SK-N-SH (cell line): ENCODE measurements around the gene EXOC6B. TPM values are rescaled to one million over a fixed set of nuclear protein-coding genes. Genes with fewer than 3 reads are reported as not detected.

Experiments used
- CTCF ChIA-PET: fragments of 300-600, 350-600 bp; formaldehyde crosslinking; extraction: SDS; loops from one replicate; lab custom pipeline; 2021; lab: Yijun Ruan, JAX
- POLR2A ChIA-PET: fragments of 350-600 bp; sonication (Branson Sonifier 250); formaldehyde crosslinking; extraction: SDS; loops from one replicate; lab custom pipeline; 2020; ENCODE audit warnings: antibody characterized with exemption, inconsistent platforms; lab: Yijun Ruan, JAX
- DNase-seq: peaks from one replicate; pipeline ENCODE4 v3.0.0; 2012
- H2AFZ ChIP-seq: fragments of 200-600 bp; sonication (generic); 2 replicates; pipeline ENCODE4 v1.8.1; 2016; ENCODE audit warnings: antibody characterized with exemption, mild to moderate bottlenecking, low read depth
- H3F3A ChIP-seq: fragments of 200-600 bp; sonication (generic); replicated peaks from 2 replicates; pipeline ENCODE3; 2016; ENCODE audit warnings: antibody characterized with exemption, mild to moderate bottlenecking; ENCODE audit not compliant: insufficient read depth
- H3K27ac ChIP-seq, 2 experiments: fragments of 200-500 bp in 1 of 2; fragments of 200-600 bp in 1 of 2; sonication (Bioruptor generic) in 1 of 2; sonication (generic), shearing (Covaris generic) in 1 of 2; 2 replicates each; pipeline versions ENCODE4 v1.5.1 to v1.6.1; 2014 to 2016; ENCODE audit warnings: low read depth in 2 of 2, inconsistent platforms in 1 of 2, low read length in 1 of 2, mild to moderate bottlenecking in 1 of 2, mixed read lengths in 1 of 2
- H3K27me3 ChIP-seq: fragments of 200-600 bp; sonication (generic), shearing (Covaris generic); 2 replicates; pipeline ENCODE4 v1.6.1; 2016; ENCODE audit warnings: mixed run types; ENCODE audit not compliant: insufficient read depth
- H3K36me3 ChIP-seq, 2 experiments: fragments of 200-500 bp in 1 of 2; fragments of 200-600 bp in 1 of 2; sonication (Bioruptor generic) in 1 of 2; sonication (generic) in 1 of 2; replicated peaks in 1 of 2; 2 replicates each; pipeline versions ENCODE3 to v1.5.1; 2014 to 2016; ENCODE audit warnings: low read length in 1 of 2, mild to moderate bottlenecking in 1 of 2; ENCODE audit not compliant: insufficient read depth in 2 of 2, control insufficient read depth in 1 of 2
- H3K4me1 ChIP-seq, 2 experiments: fragments of 200-500 bp in 1 of 2; fragments of 200-600 bp in 1 of 2; sonication (Bioruptor generic) in 1 of 2; sonication (generic), shearing (Covaris generic) in 1 of 2; 2 replicates each; pipeline versions ENCODE4 v1.5.1 to v1.6.1; 2014 to 2016; ENCODE audit warnings: low read depth in 1 of 2, low read length in 1 of 2, mixed run types in 1 of 2; ENCODE audit not compliant: insufficient read depth in 2 of 2, control insufficient read depth in 1 of 2
- H3K4me2 ChIP-seq: fragments of 200-600 bp; sonication (generic), shearing (Covaris generic); 2 replicates; pipeline ENCODE4 v1.6.1; 2017; ENCODE audit warnings: mixed run types
- H3K4me3 ChIP-seq, 2 experiments: fragments of 200-500 bp in 1 of 2; fragments of 200-600 bp in 1 of 2; sonication (Bioruptor generic) in 1 of 2; sonication (generic), shearing (Covaris generic) in 1 of 2; 2 replicates each; pipeline versions ENCODE4 v1.5.1 to v1.8.1; 2014 to 2016; ENCODE audit warnings: low read depth in 2 of 2, inconsistent platforms in 1 of 2, low read length in 1 of 2, mild to moderate bottlenecking in 1 of 2, mixed read lengths in 1 of 2, moderate library complexity in 1 of 2
- H3K79me2 ChIP-seq: fragments of 200-600 bp; sonication (generic); 2 replicates; pipeline ENCODE4 v1.8.1; 2017; ENCODE audit warnings: mild to moderate bottlenecking; ENCODE audit not compliant: insufficient read depth
- H3K9ac ChIP-seq: fragments of 200-600 bp; sonication (generic); 2 replicates; pipeline ENCODE4 v1.6.1; 2017; ENCODE audit warnings: mixed run types
- H3K9me2 ChIP-seq: fragments of 200-600 bp; sonication (generic); 2 replicates; pipeline ENCODE4 v1.6.1; 2017; ENCODE audit warnings: mixed run types
- H3K9me3 ChIP-seq: fragments of 200-600 bp; sonication (generic); 2 replicates; pipeline ENCODE4 v1.6.1; 2017; ENCODE audit warnings: mixed run types, mild to moderate bottlenecking, moderate library complexity
- H4K20me1 ChIP-seq: fragments of 200-600 bp; sonication (generic); 2 replicates; pipeline ENCODE4 v1.6.1; 2017; ENCODE audit warnings: mild to moderate bottlenecking, mixed run types; ENCODE audit not compliant: insufficient read depth
- CTCF ChIP-seq: fragments of 200-600 bp; sonication (generic); IDR thresholded peaks from 2 replicates; pipeline ENCODE4 v1.6.1; 2017; ENCODE audit warnings: antibody characterized with exemption, mild to moderate bottlenecking, moderate library complexity
- FOXJ3 ChIP-seq: sonication (generic); formaldehyde crosslinking; IDR thresholded peaks from 2 replicates; pipeline ENCODE4 v1.5.1; 2020; ENCODE audit warnings: mild to moderate bottlenecking, missing genetic modification reagents
- GATA2 ChIP-seq: sonication (generic); formaldehyde crosslinking; IDR thresholded peaks from 2 replicates; pipeline ENCODE4 v1.5.0; 2020; ENCODE audit warnings: mild to moderate bottlenecking, missing genetic modification reagents
- IRF3 ChIP-seq: fragments of 150-350 bp; IDR thresholded peaks from 2 replicates; pipeline ENCODE4 v1.6.1; 2016; ENCODE audit warnings: mild to moderate bottlenecking, low read depth, low read length
- MEF2A ChIP-seq: IDR thresholded peaks from 2 replicates; pipeline ENCODE4 v1.4.0; 2012; ENCODE audit warnings: low read depth, borderline replicate concordance
- NRF1 ChIP-seq: IDR thresholded peaks from 2 replicates; pipeline ENCODE4 v1.6.1; 2012; ENCODE audit warnings: low read depth, mild to moderate bottlenecking, low read length
- PBX3 ChIP-seq: IDR thresholded peaks from 2 replicates; pipeline ENCODE4; 2012
- RCOR1 ChIP-seq: fragments of 150-350 bp; IDR thresholded peaks from 2 replicates; pipeline ENCODE4 v1.6.1; 2017; ENCODE audit warnings: antibody characterized with exemption, low read length
- TCF12 ChIP-seq: IDR thresholded peaks from 2 replicates; pipeline ENCODE4 v1.4.0; 2012
- TEAD4 ChIP-seq: IDR thresholded peaks from 2 replicates; pipeline ENCODE4 v1.4.0; 2012; ENCODE audit warnings: mild to moderate bottlenecking, borderline replicate concordance; ENCODE audit not compliant: insufficient read depth
- USF1 ChIP-seq: IDR thresholded peaks from 2 replicates; pipeline ENCODE4 v1.4.0; 2012; ENCODE audit warnings: low read depth, borderline replicate concordance
- YY1 ChIP-seq: IDR thresholded peaks from 2 replicates; pipeline ENCODE4 v1.4.0; 2012; ENCODE audit warnings: low read depth, mild to moderate bottlenecking
- ZBTB33 ChIP-seq: IDR thresholded peaks from 2 replicates; pipeline ENCODE4 v1.4.0; 2012; ENCODE audit warnings: low read depth, borderline replicate concordance
- WGBS: methylation state at CpG from one replicate; pipeline ENCODE4 v1.1.6; 2017; ENCODE audit warnings: low lambda C conversion rate; 5-methylcytosine and 5-hydroxymethylcytosine counted together
- polyA plus RNA-seq, 3 experiments: library from polyadenylated mRNA; depleted of rRNA; stranded (reverse); fragments of >200 nt; gene quantifications; 2 replicates each; pipeline ENCODE4 v1.2.3, GENCODE V29; 2012

The EXOC6B gene
- polyA plus RNA-seq, 1 of the 3 experiments (the other 2 are of a cell fraction): 7.4 TPM

- Histone ChIP-seq H3K4me2 (no peak overlapping the region), H3K79me2 (no peaks in the 10 kb centered on the region), H3K9ac (no peak overlapping the region), H3K9me2 (no peaks in the 10 kb centered on the region), H3K4me1 (peaks cover 0 to 25% of the 10 kb centered on the region in 2 experiments; a peak in 2 of 4 replicates), H4K20me1 (no peaks in the 10 kb centered on the region), H3K9me3 (no peaks in the 10 kb centered on the region), H3K27me3 (no peaks in the 10 kb centered on the region), H2AFZ (no peak overlapping the region), H3K36me3 (no peaks in the 10 kb centered on the region), H3K4me3 (no peak overlapping the region), H3F3A (no peaks in the 10 kb centered on the region), H3K27ac (peak overlapping the region in 1 of 2 experiments; percentile 68; a peak in 1 of 4 replicates)
- TF ChIP-seq PBX3 (no peak), NRF1 (no peak), FOXJ3 (CRISPR knock-in tag) (no peak), TEAD4 (no peak), USF1 (no peak), GATA2 (no peak), ZBTB33 (no peak), IRF3 (no peak), RCOR1 (no peak), CTCF (no peak), YY1 (no peak), TCF12 (no peak), MEF2A (no peak)
- DNase-seq: no peak
- ChIA-PET CTCF (interaction anchor here (1.1 kb wide), 1 partner anchor 9 kb away, joined by 4 read pairs; no protein-coding TSS in a partner anchor), POLR2A (no interaction called here)
- WGBS: 73% methylated on average over 8 of the region's 8 CpGs
Measured at GRCh38 chr2:72204156-72204785, 621.6 kb downstream of the EXOC6B start.
